CD4-positive, alpha-beta T cell treated with Interleukin-21 for 1 hour (primary cell): Measurements from ENCODE around the gene IPO11.

ENCODE experiments used
- DNase-seq: peaks from one replicate; pipeline ENCODE4 v3.0.0-alpha.2; 2020

Gene IPO11

DNA sequence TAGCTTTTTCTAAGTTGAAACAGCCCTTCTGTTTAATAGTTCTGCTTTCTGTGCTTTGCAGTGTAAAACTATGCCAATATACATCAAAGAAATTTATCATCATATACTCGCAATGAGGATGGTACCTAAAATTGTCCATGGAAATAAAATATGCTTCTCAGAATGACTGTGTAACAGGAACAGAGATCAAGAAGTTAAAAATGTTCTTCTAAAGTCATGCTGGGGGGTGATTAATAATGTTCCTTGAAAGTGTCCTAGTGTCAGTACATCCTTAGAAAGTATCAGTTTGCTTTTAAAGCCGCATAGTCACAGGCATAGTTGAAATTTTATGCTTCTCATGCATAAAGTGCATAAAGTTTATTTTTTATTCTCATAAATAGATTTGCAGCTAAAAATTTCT, 162.0 kb downstream of the IPO11 start:
- DNase-seq = no peak

DNA sequence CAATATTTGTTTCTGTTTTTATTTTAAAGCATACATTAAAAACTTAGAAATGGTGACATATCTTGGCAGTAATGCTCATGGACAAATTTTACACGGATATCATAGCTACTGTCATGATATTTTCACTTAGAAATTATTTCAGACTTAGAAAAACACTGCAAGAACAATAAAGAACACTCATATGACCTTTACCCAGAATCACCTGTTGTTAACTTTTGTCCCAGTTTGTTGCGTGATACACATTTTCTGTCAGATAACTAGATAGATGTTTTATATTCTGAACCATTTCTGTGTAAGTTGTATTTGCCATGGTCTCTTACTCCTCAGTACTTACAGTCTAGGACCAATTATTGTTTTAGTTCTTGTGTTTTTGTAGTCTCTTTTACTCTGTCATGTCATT, 162.5 kb downstream of the IPO11 start:
- DNase-seq = no peak

DNA sequence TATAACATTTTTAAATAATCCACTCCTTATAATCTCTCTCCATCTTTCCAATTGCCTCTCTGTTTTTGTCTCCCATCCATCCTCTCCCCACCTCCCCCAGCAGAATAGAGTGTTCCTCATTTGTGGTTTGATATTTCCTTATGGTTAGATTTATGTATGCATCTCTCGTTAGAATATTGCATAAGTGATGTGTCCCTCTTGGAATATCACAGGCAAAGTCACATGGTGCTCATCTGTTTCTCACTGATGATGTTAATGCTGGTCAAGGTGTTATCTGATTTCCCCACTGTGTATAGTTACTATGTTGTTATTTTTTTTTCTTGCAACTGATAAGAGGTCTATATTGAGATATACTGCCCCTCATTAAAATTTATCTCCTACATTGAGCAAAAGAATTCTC, 162.9 kb downstream of the IPO11 start:
- DNase-seq = no peak

GRCh38 chr5:62576570-62577170, 164.1 kb downstream of the IPO11 start:
- no peak for DNase-seq

DNA sequence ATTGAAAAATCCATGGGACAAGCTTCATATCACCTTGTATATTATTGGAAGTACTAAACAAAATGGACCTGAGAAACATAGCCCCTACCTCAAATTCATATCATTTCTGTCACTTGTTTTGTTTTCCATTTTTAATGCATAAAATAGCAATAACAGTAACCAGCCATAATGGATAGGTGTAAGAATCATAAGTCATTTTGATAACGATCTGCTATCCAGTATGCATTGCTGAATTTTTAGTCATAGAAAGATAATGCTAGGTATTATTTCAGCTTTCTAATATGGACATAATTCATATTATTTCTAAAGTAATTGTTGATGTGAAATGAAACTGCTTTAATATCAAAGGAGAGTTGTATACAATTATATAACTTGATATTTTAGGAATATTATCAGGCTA, 164.9 kb downstream of the IPO11 start:
- no peak for DNase-seq

- DNase-seq = peak; percentile 88
Measured at GRCh38 chr5:62578540-62578939, 166.0 kb downstream of the IPO11 start, which contains the start of gene LRRC70. TSS of gene LRRC70 (plus strand) at chr5:62578819. CDS start at chr5:62579439, 620 bp downstream.

DNA sequence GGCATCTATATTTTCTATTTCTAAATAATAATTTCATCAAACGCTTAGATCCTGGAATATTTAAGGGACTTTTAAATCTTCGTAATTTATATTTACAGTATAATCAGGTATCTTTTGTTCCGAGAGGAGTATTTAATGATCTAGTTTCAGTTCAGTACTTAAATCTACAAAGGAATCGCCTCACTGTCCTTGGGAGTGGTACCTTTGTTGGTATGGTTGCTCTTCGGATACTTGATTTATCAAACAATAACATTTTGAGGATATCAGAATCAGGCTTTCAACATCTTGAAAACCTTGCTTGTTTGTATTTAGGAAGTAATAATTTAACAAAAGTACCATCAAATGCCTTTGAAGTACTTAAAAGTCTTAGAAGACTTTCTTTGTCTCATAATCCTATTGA, 167.2 kb downstream of the IPO11 start:
- DNase-seq = no peak

DNA sequence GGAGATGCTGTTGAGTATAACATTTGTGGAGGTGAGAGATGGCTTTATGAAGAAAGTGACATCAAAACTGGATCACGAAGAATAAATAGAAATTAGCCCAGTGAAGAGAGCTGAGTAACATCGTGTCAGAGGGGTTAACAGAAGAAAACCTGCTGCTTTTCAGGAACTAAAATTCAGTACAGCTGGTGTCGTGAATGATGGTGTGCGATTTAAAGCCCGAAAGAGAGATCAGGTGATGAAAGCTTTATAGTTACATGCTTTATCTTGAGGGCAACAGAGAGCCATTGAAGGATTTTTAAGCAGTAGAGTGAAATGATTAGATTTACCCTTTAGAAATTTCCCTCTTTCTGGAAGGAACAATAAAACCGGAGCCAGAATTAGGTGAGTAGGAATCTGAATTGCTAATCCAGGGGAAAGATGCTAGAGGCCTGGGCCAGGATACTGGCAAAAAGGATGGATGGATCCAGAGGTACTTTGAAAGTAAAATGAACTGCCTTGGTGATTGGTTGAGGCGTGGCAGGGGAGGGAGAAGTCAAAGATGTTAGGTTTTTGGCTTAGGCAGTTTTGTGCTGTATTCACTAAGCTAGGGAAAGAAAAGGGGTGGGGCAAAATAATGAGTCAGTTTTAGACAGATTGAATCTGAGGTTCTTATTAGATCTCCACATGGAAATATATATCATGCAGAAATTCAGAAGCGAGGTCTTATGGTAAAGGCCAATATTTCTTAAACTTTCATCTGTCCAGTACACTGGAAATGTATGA, 169.5 kb downstream of the IPO11 start:
- no peak for DNase-seq

GRCh38 chr5:62584391-62584790, 171.8 kb downstream of the IPO11 start:
- no peak for DNase-seq

DNA sequence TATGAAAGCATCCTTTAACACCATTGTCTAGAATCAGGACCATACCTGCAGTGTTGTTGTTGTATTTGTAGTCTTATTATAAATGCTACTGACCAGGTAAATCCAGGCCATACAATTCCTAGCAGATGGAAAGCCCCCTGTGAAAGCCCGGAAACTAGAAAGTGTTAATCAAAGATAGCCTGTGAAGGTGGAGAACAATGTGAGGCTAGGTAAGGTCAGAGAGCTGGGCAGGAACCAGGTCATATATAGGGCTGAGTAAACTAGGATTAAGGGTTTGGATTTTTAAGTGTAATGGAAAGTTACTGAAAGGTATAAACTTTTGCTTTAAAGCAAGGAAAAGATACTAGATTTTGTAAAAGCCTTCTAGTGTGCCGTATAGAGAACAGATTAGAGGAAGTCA, 172.7 kb downstream of the IPO11 start:
- no peak for DNase-seq

- no peak for DNase-seq
Measured at GRCh38 chr5:62585751-62586150, 173.2 kb downstream of the IPO11 start.

GRCh38 chr5:62587737-62588136, 175.2 kb downstream of the IPO11 start:
- DNase-seq = no peak

GRCh38 chr5:62588668-62589067, 176.1 kb downstream of the IPO11 start:
- no peak for DNase-seq

GRCh38 chr5:62589504-62589903, 176.9 kb downstream of the IPO11 start:
- DNase-seq = no peak

DNA sequence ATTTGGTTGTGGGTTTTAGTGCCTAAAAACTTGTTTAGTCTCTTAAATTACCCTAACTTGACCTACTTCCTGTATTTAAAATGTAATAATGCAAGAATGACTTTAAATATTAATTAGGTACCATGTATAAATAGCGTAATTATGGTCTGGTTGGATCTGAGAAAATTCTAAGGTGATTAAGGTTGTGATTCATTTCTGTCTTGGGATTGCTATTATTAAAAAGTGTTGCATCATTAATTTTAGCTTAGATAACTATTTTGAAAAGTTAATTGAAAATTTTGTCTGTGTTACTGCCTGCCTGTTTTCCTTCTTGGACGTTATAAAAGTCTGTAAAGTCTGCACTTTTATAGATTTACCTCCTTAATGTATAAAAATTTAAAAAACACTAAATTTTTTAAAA, 177.8 kb downstream of the IPO11 start:
- DNase-seq = no peak

DNA sequence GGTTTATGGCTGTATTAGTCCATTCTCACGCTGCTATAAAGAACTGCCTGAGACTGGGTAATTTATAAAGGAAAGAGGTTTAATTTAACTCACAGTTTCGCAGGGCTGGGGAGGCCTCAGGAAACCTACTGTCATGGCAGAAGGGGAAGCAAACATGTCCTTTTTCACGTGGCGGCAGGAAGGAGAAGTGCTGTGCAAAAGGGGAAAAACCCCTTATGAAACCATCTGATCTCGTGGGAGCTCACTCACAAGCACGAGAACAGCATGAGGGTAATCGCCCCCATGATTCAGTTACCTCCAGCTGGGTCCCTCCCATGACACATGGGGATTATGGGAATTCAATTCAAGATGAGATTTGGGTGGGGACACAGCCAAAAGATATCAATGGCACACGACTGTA, 180.0 kb downstream of the IPO11 start:
- DNase-seq = no peak

DNA sequence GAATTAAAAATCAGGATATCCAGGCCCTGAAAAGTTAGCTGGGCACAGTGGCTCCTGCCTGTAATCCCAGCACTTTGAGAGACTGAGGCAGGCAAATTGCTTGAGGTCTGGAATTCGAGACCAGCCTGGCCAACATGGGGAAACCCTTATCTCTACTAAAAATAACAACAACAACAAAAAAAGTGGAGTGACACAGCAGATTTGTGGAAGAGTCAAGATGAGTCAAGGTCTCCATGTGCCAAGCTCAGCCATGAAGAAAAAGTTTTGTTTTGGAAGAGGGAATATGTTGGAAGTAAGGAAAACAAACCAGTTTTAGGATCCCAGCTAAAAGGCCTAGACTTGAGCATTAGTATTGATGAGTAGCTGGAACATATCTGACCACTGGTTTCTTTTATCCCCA, 180.8 kb downstream of the IPO11 start:
- no peak for DNase-seq

DNA sequence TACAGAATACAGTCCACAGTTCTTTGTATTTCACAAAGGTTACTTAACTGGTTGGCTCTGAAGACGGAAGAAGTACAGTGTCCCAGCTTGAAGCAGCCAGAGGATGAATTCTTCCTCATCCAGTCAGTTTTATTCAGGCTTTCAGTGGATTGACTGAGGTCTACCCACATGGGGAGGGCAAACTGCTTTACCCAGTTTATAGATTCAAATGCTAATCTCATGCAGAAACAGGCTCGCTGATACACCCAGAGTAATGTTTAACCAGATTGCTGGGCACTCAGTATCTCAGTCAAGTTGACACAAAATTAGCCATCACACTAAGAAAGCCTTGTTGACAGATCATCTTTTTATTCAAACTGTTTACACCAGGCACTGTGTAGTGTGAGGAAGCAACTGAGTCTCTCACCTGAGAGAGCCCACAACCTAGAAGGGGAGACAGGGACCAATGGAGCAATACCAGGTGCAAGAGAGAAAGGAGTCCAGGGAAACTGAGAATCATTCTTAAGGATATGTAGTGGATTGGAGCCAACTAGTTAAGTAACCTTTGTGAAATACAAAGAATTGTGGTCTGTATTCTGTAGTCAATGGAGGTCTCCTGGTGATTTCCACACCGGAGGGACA, 181.9 kb downstream of the IPO11 start:
- DNase-seq = no peak

DNA sequence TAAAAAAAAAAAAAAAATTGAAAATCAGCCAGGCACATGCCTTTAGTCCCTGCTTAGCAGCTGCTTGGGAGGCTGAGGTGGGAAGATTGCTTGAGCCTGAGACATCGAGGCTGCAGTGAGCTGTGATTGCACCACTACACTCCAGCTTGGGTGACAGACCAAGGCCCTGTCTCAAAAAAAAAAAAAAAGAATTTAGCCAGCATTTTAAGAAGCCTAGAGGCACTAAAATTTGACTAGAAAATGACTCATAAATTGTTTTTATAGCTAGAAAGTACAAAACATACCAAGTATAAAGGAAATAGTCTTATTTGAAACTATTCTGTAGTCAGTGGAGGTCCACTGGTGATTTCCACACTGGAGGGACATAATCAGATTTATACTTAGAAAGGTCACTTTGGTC, 183.5 kb downstream of the IPO11 start:
- DNase-seq = no peak

DNA sequence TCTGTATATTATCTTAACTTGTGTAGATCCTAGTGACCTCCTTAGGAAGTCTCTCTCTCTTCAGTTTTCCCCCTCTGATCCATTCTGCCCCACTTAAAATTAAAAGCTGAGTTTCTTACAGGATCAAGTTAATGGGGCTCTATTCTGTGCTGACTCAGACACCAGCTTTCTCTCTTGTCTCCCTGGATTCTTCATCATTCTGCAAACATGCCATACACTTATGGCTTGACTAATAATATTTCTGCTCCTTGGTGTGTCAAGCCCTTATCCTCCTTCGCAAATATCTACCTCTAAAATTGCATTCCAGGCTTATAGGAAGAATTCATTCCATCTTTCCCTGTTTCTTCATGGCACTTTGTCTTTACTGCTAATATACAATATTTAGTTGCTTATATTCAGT, 184.1 kb downstream of the IPO11 start:
- DNase-seq = no peak

- no peak for DNase-seq
Measured at GRCh38 chr5:62597314-62597713, 184.8 kb downstream of the IPO11 start.

- no peak for DNase-seq
Measured at GRCh38 chr5:62600560-62601252, 188.1 kb downstream of the IPO11 start.

GRCh38 chr5:62603934-62604333, 191.4 kb downstream of the IPO11 start:
- no peak for DNase-seq

DNA sequence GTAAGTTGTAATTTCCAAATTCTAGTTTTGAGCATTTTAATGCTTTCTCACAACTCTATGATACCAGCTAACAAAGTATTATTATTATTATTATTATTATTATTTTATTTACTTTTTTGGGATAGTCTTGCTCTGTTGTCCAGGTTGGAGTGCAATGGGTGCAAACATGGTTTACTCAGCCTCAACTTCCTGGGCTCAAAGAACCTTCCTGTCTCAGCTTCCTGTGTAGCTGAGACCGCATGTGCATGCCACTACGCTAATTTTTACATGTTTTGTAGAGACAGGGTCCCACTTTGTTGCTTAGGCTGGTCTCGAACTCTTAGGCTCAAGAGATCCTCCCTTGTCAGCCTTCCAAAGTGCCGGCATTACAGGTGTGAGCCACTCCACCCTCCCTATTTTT, 193.1 kb downstream of the IPO11 start:
- DNase-seq = no peak
